ENCODE measurements around the gene EPB41L4A. TPM values are rescaled to one million over a fixed set of nuclear protein-coding genes. Genes with fewer than 3 reads are reported as not detected.

EPB41L4A gene
- total and polyA plus RNA-seq, 2 donors from 2014 or later = 10.2 to 39.0 TPM

DNA sequence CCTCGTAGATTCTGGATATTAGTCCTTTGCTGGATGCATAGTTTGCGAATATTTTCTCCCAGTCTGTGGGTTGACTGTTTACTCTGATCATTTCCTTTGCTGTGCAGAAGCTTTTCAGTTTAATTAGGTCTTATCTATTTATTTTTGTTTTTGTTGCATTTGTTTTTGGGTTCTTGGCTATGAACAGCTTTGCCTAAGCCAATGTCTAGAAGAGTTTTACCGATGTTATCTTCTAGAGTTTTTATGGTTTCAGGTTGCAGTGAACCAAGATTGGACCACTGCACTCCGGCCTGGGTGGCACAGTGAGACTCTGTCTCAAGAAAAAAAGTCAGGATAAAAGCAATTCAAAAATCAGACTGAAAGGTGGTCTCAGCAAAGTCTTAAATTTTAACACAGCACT, 188.5 kb downstream of the EPB41L4A start:
- no peak for FAIRE-seq
- TF ChIP-seq, protein P1, sequence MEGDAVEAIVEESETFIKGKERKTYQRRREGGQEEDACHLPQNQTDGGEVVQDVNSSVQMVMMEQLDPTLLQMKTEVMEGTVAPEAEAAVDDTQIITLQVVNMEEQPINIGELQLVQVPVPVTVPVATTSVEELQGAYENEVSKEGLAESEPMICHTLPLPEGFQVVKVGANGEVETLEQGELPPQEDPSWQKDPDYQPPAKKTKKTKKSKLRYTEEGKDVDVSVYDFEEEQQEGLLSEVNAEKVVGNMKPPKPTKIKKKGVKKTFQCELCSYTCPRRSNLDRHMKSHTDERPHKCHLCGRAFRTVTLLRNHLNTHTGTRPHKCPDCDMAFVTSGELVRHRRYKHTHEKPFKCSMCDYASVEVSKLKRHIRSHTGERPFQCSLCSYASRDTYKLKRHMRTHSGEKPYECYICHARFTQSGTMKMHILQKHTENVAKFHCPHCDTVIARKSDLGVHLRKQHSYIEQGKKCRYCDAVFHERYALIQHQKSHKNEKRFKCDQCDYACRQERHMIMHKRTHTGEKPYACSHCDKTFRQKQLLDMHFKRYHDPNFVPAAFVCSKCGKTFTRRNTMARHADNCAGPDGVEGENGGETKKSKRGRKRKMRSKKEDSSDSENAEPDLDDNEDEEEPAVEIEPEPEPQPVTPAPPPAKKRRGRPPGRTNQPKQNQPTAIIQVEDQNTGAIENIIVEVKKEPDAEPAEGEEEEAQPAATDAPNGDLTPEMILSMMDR (IDR thresholded peaks at IDR 0.05; ENCODE audit: borderline replicate concordance, extremely low read depth, insufficient read depth) = no peak
- no peaks in the 10 kb centered on the region for H3K9me3 ChIP-seq (ENCODE audit: control insufficient read depth in 2 of 3, insufficient read depth in 1 of 3, low read length in 3 of 3)

DNA sequence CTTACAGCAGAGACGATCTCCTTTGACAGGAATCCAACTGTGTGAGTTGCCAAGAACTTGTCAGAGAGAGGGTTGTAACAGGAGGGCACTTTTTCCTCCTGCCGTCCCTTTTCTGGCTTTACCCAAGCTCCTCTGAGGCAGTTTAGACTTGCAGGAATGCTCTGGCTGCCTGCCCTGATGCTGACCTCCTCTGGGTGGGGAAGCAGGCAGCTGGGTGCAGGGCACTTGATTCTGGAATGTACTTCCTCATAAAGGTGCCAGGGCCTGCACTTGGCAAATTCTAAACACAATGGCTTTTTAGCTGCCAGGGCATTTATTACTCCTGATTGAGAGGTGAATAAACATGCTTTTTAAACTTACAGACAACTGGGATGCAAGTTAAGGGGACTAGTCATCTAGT, 190.4 kb downstream of the EPB41L4A start:
- Histone ChIP-seq H3K4me1 (ENCODE audit: control insufficient read depth in 2 of 3, insufficient read depth in 2 of 3, low read depth in 1 of 3, low read length in 3 of 3) (peaks cover 3 to 25% (median 10%) of the 10 kb centered on the region in 3 donors), H3K27ac (ENCODE audit: low read depth in 2 of 2, low read length in 2 of 2) (peak overlapping the region; percentile 3 to 44), H3K4me3 (ENCODE audit: low read length in 3 of 3) (peak overlapping the region in 1 of 3 donors; percentile 44), H3K36me3 (ENCODE audit: control insufficient read depth in 2 of 3, insufficient read depth in 3 of 3, low read length in 3 of 3) (no peaks in the 10 kb centered on the region), H3K9me3 (ENCODE audit: control insufficient read depth in 2 of 3, insufficient read depth in 1 of 3, low read length in 3 of 3) (no peaks in the 10 kb centered on the region), H3K9ac (ENCODE audit: low read length in 3 of 3) (no peak overlapping the region), H3K27me3 (ENCODE audit: control insufficient read depth, insufficient read depth, low read length) (no peaks in the 10 kb centered on the region)
- DNase-seq (peak; percentile 52 to 96 (median 78)), FAIRE-seq (no peak)
- TF ChIP-seq, protein P1 (IDR thresholded peaks at IDR 0.05; ENCODE audit: borderline replicate concordance, extremely low read depth, insufficient read depth) = no peak
- intact Hi-C loops (cut with DNase I) = no loop called here

More for the DNA sequence above, 188.5 kb downstream of the EPB41L4A start:
- no peak for DNase-seq
- intact Hi-C loops (cut with DNase I) = no loop called here
- H3K4me1 ChIP-seq (ENCODE audit: control insufficient read depth in 2 of 3, insufficient read depth in 2 of 3, low read depth in 1 of 3, low read length in 3 of 3) = peaks cover 3 to 33% (median 10%) of the 10 kb centered on the region in 3 donors
- H3K36me3 ChIP-seq (ENCODE audit: control insufficient read depth in 2 of 3, insufficient read depth in 3 of 3, low read length in 3 of 3) = no peaks in the 10 kb centered on the region
- no peak overlapping the region for H3K27ac ChIP-seq (ENCODE audit: low read depth in 2 of 2, low read length in 2 of 2)
- no peaks in the 10 kb centered on the region for H3K27me3 ChIP-seq (ENCODE audit: control insufficient read depth, insufficient read depth, low read length)
- no peak overlapping the region for H3K4me3 ChIP-seq (ENCODE audit: low read length in 3 of 3)
- no peak overlapping the region for H3K9ac ChIP-seq (ENCODE audit: low read length in 3 of 3)

DNA sequence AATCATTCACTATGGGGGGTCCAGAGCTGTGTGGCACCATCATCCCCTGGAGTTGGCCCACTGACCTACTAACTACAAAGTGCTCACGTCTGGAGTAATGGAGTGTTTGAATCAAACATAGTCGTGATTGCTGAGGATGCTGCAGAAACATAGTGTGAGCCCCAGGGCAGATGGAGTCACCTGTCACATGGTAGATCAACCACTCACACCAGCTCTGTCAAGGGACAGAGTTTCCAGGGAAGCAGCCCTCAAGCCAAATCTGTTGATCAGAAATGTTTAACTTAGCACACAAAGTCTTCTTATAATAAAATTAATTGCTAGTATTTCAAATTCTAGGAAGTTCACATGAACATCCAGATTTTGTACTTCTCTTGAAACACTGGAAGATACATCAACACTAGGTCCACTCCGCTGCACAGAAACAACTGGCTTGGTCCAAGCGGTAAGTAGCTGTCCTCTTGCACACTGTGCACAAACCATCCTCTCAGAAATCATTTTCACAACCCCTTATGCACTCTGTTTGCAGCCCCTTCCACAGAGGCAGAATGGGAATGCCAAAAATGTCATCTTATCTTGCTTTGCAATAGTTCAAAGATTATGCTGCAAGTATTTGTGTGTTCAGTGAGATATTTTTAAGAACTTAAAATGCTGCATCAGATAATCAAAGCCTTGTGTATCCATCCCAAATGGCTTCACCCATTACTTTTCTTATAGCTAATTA, 191.0 kb downstream of the EPB41L4A start:
- no peaks in the 10 kb centered on the region for H3K9me3 ChIP-seq (ENCODE audit: control insufficient read depth in 2 of 3, insufficient read depth in 1 of 3, low read length in 3 of 3)
- H3K4me3 ChIP-seq (ENCODE audit: low read length in 3 of 3) = peak overlapping the region in 1 of 3 donors; percentile 44
- H3K9ac ChIP-seq (ENCODE audit: low read length in 3 of 3) = no peak overlapping the region
- no peak for FAIRE-seq
- H3K27me3 ChIP-seq (ENCODE audit: control insufficient read depth, insufficient read depth, low read length) = no peaks in the 10 kb centered on the region
- intact Hi-C loops (cut with DNase I) = no loop called here
- peak overlapping the region; percentile 3 to 44 for H3K27ac ChIP-seq (ENCODE audit: low read depth in 2 of 2, low read length in 2 of 2)
- TF ChIP-seq, protein P1 (IDR thresholded peaks at IDR 0.05; ENCODE audit: borderline replicate concordance, extremely low read depth, insufficient read depth) = no peak
- H3K36me3 ChIP-seq (ENCODE audit: control insufficient read depth in 2 of 3, insufficient read depth in 3 of 3, low read length in 3 of 3) = no peaks in the 10 kb centered on the region
- DNase-seq = no peak
- peaks cover 3 to 25% (median 10%) of the 10 kb centered on the region in 3 donors for H3K4me1 ChIP-seq (ENCODE audit: control insufficient read depth in 2 of 3, insufficient read depth in 2 of 3, low read depth in 1 of 3, low read length in 3 of 3)
